GM19023 (cell line): Measurements from ENCODE around the gene RNF41.
A peak's percentile ranks its signal among the peaks of the same experiment; 100 is the strongest.
"Not testable (repeated sequence)": the region's sequence is repeated elsewhere in the genome, so short reads cannot be mapped to it uniquely, and the experiment has no call there.

ENCODE experiments used
- ATAC-seq: cut with Tn5 transposase; IDR thresholded peaks from one replicate; pipeline ENCODE4 v1.9.1; 2021; ENCODE audit warnings: mild to moderate bottlenecking, moderate library complexity; ENCODE audit not compliant: unreplicated experiment

The RNF41 gene

DNA sequence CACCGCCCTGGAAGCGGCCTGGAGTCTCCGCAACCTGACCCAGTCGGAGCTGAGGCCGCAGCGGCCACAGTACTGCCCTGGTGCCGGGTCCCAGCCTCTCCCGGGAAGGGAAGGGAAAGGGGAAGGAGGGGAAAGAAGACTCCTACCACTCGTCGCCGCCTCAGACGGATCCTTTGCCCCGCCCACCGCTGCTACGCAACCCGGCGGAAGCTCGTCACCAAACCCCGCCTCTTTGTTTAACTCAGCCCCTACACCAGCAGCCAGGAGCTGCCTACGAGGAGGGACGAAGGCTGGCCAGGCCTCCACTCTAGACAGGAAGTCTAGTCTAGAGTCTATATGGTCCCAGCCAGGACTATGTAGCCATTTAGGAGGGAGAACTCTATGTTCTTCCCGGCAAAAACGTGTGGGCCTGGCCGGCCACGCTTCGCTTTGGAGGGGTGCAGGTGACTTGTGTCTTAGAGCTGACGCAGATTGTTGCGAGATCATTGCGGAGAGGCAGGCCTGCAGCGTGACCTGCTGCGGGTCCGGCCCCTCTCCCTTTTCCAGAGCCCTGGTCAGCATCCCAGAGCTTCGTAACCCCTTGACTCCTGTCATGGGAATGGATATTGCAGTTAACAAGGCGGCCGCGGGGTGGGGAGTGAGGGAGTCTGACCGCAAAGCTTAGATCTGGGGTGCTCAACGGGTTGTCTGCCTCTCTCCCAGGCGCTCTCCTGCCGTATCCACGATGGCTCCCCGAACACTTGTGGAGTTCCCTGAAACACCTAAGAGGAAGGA, at the start of gene RNF41:
TSS of gene RNF41 (minus strand) at position 166 of the 774 bp plus-strand sequence. CDS start 7,875 bp downstream, outside the sequence.
- peak; percentile 76 for ATAC-seq

DNA sequence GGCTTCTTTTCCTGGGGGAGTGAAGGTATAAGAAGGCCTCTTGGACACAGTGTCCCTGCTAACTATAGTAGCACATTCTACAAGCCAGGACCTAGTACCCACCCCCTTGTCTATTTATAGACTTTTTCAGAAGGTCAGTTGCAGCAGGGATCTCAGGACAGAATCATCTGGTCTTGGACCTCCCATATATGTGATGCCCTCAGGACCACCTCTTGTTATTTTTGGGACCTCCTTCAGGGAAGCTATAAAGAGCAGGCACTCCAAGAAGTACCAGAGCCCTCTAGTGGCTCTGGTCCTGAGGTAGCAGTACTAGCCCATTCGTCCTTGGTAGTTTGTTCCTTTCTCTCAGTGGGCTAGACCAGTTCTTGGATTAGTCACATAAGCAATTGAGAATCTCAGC, 49.3 kb upstream of the RNF41 start:
- ATAC-seq, result no peak

DNA sequence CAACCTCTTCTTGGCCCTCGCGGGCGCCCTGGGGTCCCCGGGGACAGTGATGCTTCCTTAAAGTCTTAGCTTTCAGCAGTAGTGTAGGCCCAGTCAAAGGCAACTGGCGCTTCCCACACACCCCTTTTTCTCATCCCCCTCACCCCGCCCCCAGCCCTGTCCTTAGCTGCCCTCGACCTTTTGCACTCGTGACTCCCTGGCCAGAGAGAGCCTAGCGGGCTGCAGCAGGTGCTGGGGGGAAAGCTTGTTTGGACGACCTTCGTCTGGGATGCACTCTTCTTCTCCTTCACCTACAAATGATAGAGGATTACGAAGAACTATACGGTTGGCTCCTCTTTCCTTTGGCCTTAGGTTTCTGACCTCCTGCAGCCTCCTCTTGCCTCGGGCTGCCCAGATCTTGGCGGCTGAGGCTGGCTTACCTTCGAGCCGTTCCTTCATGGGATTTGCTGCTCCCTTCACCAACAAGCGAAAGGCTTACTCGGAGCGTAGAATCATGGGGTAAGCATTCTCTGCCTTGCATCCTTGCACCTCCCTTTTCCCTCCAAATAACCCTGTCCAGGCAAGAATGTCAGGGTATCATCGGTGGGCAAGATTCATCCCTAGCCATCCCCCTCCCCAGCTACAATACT, 45.8 kb upstream of the RNF41 start:
- peak; percentile 20 for ATAC-seq

DNA sequence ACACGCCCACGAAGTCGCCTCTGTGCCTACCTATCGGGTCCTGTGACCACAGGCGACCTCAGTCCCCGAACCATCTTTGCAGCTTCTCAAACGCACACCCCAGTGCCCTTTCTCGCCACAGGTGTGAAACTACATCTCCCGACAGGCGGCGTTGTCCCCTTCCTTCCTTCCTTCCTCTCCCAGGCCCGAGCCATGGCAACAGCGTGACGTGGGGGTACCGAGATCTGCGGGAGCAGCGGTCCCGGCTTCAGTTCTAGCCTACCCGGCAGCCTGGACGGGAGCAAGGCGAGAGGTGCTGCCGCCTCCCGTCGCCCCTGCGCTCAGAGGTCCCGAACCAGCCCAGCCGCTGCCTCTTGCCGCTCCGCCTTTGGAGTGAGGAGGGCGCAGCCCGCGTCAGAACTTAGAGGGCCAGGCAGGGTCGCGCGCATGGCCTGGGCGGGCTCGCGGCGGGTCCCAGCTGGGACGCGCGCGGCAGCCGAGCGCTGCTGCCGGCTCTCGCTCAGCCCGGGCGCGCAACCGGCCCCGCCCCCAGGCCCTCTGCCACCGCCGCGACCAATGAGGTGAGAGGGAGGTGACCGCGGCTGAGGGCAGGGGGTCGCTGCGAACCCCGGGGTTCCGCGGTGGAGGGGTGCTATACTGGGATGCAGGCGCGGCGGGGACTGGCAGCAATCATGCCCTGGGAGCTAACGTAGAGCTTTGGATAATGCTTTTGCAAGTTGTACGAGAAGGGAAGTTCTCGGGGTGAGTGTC, 45.1 kb upstream of the RNF41 start, which contains the start of gene COQ10A:
TSS of gene COQ10A (plus strand) at position 250 of the 750 bp plus-strand sequence. CDS start at position 427, 177 bp downstream.
- peak; percentile 93 for ATAC-seq

DNA sequence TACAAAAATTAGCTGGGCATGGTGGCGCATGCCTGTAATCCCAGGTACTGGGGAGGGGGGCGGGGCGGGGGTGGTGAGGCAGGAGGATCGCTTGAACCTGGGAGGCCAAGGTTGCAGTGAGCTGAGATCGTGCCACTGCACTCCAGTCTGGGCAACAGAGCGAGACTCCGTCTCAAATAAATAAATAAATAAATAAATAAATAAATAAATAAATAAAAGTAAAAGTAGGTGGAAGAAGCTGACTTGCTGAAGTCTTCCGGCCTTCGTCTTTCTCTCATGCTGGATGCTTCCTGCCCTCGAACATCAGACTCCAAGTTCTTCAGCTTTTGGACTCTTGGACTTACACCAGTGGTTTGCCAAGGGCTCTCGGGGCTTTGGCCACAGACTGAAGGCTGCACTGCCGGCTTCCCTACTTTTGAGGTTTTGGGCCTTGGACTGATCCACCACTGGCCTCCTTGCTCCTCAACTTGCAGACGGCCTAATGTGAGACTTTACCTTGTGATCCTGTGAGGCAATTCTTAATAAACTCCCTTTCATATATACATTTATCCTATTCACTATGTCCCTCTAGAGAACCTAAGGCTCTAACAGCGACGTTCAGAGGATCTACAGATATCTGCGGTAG, 44.5 kb upstream of the RNF41 start:
- not testable (repeated sequence) for ATAC-seq

DNA sequence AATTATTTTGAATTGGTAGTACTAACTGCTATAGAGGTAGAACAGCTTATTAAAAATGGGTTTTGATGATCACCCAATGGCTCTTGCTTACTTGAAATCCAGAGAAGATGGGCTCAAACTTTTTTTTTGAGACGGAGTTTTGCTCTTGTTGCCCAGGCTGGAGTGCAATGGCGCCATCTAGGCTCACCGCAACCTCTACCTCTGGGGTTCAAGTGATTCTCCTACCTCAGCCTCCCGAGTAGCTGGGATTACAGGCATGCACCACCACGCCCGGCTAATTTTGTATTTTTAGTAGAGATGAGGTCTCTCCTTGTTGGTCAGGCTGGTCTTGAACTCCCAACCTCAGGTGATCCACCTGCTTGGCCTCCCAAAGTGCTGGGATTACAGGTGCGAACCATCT, 41.2 kb upstream of the RNF41 start:
- ATAC-seq, result not testable (repeated sequence)

DNA sequence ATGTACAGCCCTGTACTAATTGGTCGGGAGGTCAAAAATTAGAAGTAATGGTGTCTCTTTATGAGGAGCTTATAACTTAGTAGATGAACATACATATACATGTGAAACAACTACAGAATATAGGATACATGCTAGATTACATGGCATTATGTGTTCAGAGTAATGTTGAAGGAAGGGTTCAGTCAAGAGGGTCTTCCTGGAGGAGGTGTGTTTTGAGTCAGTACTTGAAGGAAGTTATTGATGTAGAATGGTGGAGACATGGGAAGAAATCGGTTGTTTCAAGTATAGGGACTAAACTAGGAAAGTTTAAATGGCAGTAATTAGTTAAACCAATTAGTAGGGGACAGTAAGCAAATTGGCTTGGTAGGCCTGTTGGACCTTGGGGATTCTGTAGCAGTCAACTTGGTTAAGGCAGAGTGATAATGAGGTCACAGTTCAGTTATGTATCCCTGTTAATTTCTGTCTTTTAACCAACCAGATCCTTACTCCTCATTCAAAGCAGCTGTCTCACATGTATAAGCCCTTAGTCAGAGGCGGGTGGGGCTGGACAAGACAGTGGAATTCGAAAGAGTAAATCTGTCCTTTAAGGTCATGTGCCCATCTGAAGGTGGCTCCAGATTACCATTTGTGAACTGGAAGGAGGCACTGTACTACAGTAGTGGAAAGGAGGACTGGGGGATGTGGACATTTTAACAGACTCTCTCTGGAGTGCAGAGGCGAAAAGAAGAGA, 39.9 kb upstream of the RNF41 start:
- no peak for ATAC-seq

DNA sequence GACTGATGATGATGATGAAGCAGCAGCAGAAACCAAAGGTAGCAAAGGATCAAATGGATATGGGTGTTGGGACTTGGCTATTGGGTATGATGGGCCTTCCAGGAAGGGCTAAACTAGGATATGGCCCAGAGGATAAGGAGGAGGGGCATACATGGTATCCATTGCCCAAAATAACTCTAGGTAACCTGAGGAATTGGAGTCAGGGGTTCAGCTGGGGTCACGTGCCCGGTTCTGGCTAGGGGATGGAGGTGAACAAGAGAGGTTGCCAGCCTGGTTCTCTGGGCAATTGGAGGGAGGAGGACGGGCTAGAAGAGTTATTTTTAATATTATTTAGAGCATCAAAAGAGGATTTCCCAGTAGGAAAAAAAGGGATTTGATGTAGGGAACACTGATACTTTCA, 39.2 kb upstream of the RNF41 start:
- no peak for ATAC-seq

DNA sequence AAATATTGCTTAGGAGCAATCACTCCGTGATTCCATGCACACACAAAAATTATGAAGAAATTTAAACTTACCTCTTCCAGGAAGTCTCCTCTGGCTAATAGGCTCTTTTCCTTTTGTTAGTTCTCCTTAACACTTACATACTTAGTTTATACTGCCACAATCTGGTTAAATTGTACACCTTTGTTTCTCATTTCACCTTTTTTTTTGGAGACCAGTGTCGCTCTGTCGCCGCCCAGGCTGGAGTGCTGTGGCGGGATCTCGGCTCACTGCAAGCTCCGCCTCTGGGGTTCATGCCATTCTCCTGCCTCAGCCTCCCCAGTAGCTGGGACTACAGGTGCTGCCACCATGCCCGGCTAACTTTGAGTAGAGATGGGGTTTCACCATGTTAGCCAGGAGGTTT, 38.7 kb upstream of the RNF41 start:
- ATAC-seq, result no peak

DNA sequence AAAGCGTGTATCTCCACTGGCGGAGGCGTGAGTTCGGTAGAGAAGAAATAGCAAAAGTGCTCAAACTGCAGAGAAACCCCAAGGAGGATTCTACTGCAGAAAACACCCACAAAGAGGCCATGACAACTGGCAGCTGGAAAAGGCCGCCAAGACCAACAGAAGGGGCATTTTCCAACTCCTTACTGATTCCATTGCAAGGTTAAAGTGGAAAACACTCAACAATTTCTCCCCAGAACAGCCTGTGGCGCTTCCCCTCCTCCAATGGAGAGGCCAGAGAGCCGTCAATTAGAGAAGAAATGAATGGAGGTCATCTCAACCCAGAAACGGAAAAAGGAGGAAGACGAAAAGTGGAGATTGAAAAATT, 37.1 kb upstream of the RNF41 start:
- ATAC-seq, result no peak

DNA sequence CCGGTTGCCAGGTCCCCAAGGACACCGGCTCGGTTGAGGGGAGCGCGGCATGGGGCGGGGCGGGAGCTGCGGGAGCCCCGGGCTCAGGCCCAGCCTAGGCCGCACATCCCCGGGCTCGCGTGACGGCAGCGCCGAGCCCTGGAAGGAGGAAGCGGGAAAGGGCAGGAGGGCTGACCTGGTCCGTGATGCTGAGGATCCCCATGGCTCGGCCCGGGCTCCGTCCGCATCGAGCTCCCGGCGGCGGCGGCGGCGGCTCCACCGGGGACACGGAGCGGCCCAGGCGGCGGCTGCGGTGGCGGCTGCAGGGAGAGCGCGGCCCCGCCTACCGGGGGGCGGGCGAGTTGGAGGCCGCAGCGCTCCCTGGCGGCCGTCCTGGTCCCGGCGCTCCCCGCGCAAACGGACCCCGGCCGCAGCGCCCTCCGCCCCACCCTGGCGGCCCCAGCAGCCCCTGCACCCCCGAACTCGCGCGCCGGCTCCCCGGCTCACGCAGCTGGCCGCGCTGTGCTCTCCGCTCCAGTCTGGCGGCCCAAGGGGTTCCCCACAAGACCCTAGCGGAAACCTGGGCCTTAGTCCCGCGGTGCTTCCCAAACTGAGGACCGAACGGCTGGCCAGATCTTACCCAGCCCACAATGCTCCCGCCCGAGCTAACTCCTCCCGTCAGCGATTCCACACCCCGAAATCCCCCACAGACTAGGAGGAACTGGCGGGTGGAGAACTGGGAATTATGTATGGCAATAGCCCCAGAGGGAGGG, 36.5 kb upstream of the RNF41 start, which contains the start of gene ANKRD52:
TSS of gene ANKRD52 (minus strand) at position 317 of the 752 bp plus-strand sequence. CDS start at position 202, 115 bp downstream.
- ATAC-seq, result peak; percentile 91

DNA sequence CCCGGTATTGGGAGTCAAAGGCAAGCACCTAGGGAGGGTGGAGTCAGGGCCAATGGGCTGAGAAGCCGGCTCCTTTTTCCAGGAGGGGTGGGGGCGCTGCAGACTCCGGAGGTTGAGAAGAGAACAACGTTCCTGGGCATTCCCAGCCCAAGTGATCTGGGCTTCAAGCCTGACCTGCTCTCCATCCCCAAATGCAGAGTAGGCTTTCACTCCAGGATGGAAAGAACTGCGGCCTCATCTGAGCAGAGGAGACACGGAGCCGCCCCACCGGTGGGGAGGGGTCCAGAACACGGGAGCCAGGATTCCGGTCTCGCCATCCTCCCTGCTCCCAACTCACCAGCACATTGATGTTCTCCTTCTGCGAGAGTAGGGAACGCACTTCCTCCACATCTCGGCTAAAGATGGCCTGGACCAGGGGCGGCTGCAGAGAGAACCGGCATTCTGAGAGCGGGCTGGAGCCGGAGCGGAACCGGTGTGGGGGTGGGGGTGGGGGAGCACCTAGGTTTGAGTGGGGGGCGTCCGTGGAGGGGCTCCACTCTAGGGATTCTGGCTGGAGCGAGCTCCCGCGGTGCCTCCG, 35.9 kb upstream of the RNF41 start:
- ATAC-seq, result peak; percentile 11

DNA sequence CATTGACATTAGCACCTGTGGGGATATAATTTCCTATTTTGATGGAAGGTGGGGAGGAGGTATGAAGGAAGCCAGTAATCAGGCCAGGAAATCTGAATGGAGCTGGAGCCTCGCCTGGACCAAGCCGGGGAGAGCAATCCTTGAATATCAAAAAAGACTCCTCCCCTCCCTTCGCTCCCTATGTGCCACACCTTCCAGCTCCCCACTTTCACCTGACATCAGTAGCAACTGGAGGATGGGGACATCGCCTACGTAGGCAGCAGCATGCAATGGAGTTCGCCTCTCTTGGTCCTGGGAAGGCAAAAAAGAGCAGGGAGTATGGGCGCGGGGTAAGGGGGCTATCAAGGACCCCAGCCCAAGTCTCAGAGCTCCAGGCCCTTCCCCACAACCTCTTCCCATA, 35.3 kb upstream of the RNF41 start:
- no peak for ATAC-seq

DNA sequence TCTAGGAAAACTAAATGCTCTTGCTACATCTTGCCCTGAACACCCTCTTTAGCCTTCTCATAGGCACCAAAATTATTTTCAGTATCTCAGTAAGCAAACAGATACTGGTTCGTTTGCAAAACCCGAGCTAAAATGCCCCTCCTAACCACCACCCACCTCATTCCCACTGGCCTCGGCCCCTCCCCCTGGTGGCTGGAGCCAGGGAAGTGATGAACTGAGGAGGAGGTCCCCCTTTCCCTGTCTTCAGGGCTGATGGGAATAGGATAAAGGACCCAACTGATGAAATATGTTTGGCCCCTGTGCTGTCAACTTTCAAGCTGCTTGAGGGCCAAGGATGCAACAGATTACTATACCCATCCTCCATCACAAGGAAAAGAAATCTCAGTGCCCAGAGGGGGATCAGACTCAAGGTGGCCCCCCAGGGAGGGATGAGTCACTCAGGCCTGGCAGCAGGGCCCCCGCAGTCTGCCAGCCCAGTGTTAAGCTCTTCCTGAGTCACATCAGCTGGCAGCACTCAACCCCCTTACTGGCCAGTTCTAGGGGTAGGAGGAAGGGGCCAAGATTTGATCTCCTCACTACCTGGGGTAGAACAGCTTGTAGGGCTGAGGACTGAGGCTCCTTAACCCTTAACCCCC, 34.7 kb upstream of the RNF41 start:
- ATAC-seq, result no peak

DNA sequence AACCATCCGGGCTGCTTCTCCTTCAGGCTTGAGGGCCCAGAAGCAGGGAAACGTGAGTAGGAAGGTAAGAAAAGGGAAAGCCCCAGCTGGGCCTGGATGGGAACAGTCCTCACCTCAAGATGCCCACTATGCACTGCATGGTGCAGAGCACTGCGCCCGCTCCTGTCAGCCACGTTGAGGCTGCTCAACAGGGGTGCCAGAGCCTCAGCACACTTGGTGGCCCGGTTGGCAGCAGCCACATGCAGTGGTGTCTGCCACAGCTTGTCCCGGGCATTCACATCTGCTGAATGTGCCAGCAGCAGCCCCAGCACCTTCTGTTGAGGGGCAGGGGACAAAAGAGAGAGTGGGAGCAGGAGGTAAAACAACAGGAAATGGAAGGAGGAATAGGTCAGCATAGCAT, 33.9 kb upstream of the RNF41 start:
- ATAC-seq, result no peak

DNA sequence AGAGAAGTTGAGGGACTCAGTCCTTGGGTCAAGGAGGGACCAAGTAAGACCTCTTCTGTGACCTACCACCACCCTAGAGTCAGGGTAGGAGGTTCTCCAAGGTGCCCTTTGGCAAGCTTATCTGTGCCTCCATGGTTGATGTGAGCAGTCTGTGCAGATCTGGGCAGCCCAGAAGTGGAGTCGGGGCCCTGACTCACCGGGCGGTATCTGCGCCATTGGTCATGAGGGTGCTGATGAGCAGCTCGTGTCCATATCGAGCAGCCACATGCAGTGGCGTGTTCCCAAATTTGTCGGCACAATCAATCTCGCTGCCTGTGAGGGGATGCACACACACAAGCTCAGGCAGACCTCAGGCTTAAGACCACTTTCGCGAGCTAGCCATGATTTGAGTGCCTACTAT, 31.4 kb upstream of the RNF41 start:
- no peak for ATAC-seq

DNA sequence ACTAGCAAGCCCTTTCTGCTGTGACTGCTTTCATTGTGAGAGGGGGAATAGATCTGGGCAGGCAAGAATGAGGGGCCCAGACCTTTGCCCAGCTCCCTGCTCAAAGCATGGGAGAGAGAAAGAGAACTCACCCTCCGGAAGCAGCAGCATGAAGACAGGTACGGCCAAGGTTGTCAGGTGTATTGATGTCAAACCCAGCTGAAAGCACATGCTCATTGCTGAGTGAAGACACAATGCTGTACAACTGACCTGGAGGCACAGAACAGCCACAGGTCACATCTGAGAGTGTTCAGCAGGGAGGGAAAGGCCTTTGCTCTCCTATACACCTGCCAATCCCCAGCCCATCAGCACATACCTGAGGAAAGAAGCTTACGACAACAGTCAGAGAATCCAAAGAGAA, 30.9 kb upstream of the RNF41 start:
- no peak for ATAC-seq

DNA sequence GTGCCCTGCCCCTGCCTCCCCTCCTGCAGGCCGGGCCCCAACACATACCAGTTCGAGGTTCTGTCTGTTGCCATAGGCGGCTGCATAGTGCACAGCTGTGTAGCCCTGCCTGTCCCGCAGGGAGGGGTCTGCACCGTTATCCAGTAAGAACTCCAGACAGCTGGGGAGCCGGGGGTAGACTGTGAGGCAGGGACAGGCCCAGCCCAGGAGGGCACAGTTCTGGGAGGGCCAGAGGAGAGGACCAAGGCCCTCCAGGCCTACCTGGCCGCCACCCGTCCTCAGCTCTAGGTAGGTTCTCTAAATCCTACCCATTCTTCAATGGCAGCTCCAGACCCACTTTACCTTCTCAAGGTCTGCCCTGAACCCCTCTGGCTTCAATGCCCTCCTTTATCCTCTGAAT, 27.0 kb upstream of the RNF41 start:
- ATAC-seq, result no peak

DNA sequence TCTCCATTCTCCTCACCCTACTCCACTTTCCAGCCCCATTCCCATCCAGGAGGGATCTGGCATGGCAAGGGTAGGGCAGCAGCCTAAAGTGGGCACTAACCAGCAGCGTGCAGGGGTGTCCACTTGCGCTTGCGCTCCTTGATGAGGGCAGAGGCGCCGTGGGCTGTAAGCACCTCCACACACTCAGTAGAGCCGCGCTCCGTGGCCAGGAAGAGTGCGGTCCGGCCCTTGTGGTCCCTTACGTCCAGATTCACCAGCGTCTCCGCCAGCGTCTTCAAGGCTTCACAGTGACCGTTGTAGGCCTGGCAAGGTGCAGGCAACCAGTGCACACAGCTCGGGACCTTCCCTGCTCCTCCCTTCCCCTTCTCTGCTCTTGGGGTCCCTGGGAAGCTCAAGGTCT, 26.2 kb upstream of the RNF41 start:
- ATAC-seq, result no peak
